ENCODE data around the gene PUM1.

- TF ChIP-seq CTCF (IDR thresholded peaks at IDR 0.05) (no peak), POLR2A (IDR thresholded peaks at IDR 0.05) (no peak)
Observed at GRCh38 chr1:31101147-31101502, 35.6 kb upstream of the PUM1 start.

All from right lobe of liver (tissue), 4 donors.